PC-3 (cell line): ENCODE data around the gene HHATL.

Experiments used
- EZH2 ChIP-seq: fragments of 300-600 bp; sonication (generic); IDR thresholded peaks from one replicate; pipeline ENCODE4 v1.6.1; 2017; ENCODE audit warnings: antibody characterized with exemption, mild to moderate bottlenecking, low read length; ENCODE audit not compliant: unreplicated experiment
- EZH2phosphoT487 ChIP-seq: fragments of 300-600 bp; sonication (generic); IDR thresholded peaks from 2 replicates; pipeline ENCODE4 v1.6.1; 2018; ENCODE audit warnings: mild to moderate bottlenecking, antibody characterized with exemption, low read length, borderline replicate concordance
- TF ChIP-seq, protein P1 (sequence below): fragments of 300-600 bp; sonication (generic); conservative IDR thresholded peaks from 2 replicates; pipeline ENCODE4 v1.5.1; 2017; ENCODE audit warnings: antibody characterized with exemption, low read depth, mild to moderate bottlenecking, low read length

DNA sequence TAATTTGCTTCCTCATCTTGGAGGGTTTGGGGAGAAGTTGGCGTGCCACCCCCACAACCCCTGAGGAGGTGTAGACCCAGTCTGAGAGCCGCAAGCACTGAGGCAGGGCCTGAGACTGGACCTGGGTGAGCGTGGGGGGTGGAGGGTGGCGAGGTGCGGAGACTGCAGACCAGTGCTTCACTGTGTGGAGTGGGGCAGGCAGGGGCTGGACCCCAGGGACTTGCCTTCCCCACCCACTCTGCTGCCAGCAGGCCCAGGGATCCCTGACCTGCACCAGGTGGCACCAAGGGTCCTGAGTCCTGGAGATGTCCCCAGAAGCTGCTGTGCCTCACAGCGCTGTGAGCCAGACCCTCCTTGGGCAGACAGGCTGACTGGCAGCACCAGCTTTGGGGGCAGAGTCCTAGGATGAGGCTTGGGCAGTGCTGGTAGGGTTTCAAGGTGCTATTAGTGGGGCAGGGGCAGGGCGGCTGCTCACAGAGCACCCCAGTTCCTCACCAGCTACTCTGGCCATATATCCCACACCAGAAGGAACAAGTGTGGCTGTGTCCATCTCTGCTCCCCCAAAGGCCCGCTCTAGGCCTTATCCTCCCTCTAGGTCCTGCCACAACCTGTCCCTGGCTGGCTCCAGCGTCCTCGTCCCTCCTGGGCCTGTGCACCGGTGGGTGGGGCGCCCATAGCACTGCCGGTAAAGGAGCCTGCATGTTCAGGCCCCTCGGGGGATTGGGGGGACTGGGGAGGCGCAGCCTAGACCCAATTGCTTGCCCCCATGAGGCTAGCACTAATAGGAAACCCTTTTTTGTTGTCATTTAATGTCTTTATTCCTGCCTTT is 37.3 kb downstream of the HHATL start:
- TF ChIP-seq, protein P1, sequence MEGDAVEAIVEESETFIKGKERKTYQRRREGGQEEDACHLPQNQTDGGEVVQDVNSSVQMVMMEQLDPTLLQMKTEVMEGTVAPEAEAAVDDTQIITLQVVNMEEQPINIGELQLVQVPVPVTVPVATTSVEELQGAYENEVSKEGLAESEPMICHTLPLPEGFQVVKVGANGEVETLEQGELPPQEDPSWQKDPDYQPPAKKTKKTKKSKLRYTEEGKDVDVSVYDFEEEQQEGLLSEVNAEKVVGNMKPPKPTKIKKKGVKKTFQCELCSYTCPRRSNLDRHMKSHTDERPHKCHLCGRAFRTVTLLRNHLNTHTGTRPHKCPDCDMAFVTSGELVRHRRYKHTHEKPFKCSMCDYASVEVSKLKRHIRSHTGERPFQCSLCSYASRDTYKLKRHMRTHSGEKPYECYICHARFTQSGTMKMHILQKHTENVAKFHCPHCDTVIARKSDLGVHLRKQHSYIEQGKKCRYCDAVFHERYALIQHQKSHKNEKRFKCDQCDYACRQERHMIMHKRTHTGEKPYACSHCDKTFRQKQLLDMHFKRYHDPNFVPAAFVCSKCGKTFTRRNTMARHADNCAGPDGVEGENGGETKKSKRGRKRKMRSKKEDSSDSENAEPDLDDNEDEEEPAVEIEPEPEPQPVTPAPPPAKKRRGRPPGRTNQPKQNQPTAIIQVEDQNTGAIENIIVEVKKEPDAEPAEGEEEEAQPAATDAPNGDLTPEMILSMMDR, result no peak
- TF ChIP-seq EZH2, result no peak
- TF ChIP-seq EZH2phosphoT487, result no peak
